Panc1 (cell line): ENCODE measurements around the gene GRIN2C. TPM values are rescaled to one million over a fixed set of nuclear protein-coding genes. Genes with fewer than 3 reads are reported as not detected.

ENCODE experiments used
- ATAC-seq: fragments of 200-7000 bp; cut with Tn5 transposase; 2 replicates; pipeline ENCODE4 v1.9.1; 2020; ENCODE audit warnings: mild to moderate bottlenecking, moderate library complexity
- BruUV-seq: library from RNA; stranded (reverse); fragments of 400-500 nt; replicated peaks from 2 replicates; lab custom pipeline; 2021; lab: Mats Ljungman, UMichigan
- CTCF ChIA-PET: fragments of 300-600 bp; sonication (Branson Sonifier 250); formaldehyde crosslinking; loops from one replicate; lab custom pipeline; 2022; ENCODE audit warnings: antibody characterized with exemption; lab: Charles Lee
- POLR2A ChIA-PET: fragments of 300-600 bp; sonication (Branson Sonifier 250); formaldehyde crosslinking; loops from one replicate; lab custom pipeline; 2022; ENCODE audit warnings: antibody characterized with exemption; lab: Charles Lee
- DNase-seq: peaks from one replicate; pipeline ENCODE4 v3.0.0-alpha.2; 2010; ENCODE audit warnings: low read depth, low spot score
- H3K27ac ChIP-seq: 2 replicates; pipeline ENCODE4 v1.5.1; 2011; ENCODE audit warnings: mild to moderate bottlenecking, low read length, inconsistent platforms
- H3K27me3 ChIP-seq: fragments of 200-500 bp; sonication (Bioruptor generic); 2 replicates; pipeline ENCODE4 v1.6.0; 2014; ENCODE audit warnings: low read length, inconsistent platforms; ENCODE audit not compliant: control insufficient read depth, insufficient read depth
- H3K36me3 ChIP-seq: fragments of 200-500 bp; sonication (Bioruptor generic); 2 replicates; pipeline ENCODE4 v1.5.1; 2014; ENCODE audit warnings: inconsistent platforms, mild to moderate bottlenecking, low read length, moderate library complexity; ENCODE audit not compliant: control insufficient read depth, insufficient read depth
- H3K4me1 ChIP-seq: 2 replicates; pipeline ENCODE4 v1.5.1; 2011; ENCODE audit warnings: inconsistent platforms, mild to moderate bottlenecking, low read length, moderate library complexity; ENCODE audit not compliant: control insufficient read depth, insufficient read depth
- H3K4me3 ChIP-seq, 2 experiments: 2 replicates each; pipeline ENCODE4 v1.5.1; 2011 to 2012; ENCODE audit warnings: low read depth in 2 of 2, low read length in 2 of 2, mild to moderate bottlenecking in 2 of 2, inconsistent platforms in 1 of 2, moderate library complexity in 1 of 2
- H3K9me3 ChIP-seq: fragments of 200-500 bp; sonication (Bioruptor generic); 2 replicates; pipeline ENCODE4 v1.5.1; 2014; ENCODE audit warnings: low read depth, mild to moderate bottlenecking, inconsistent platforms, low read length, moderate library complexity; ENCODE audit not compliant: control insufficient read depth, insufficient read depth
- POLR2AphosphoS5 ChIP-seq: IDR thresholded peaks from 2 replicates; pipeline ENCODE4 v1.6.1; 2012; ENCODE audit warnings: mild to moderate bottlenecking, low read depth, low read length, moderate library complexity
- SIN3A ChIP-seq: IDR thresholded peaks from 2 replicates; pipeline ENCODE4 v1.6.1; 2012; ENCODE audit warnings: low read depth, mild to moderate bottlenecking, low read length, moderate library complexity, borderline replicate concordance; ENCODE audit not compliant: insufficient read depth
- TCF7L2 ChIP-seq: IDR thresholded peaks from 2 replicates; pipeline ENCODE4 v1.6.1; 2011; ENCODE audit warnings: mild to moderate bottlenecking, low read depth, low read length, inconsistent platforms
- in situ Hi-C: cut with HindIII; loops from 2 replicates; pipeline ENCODE4 v1.10.0; 2016; ENCODE audit warnings: low sequenced_read_pairs, low pct_unique_long_range_greater_than_20kb
- intact Hi-C: fragments of 100-400 bp; cut with micrococcal nuclease; formaldehyde crosslinking; loops from one replicate; pipeline ENCODE4 v1.10.0; 2022; ENCODE audit not compliant: unreplicated experiment
- total RNA-seq: library from RNA; stranded (reverse); gene quantifications from one replicate; pipeline ENCODE4 v1.2.1, GENCODE V29; 2021; ENCODE audit not compliant: unreplicated experiment
- TF ChIP-seq, protein P1 (sequence below): fragments of 450-650 bp; IDR thresholded peaks from 2 replicates; pipeline ENCODE4 v1.5.1; 2017; ENCODE audit warnings: mild to moderate bottlenecking
- TF ChIP-seq, protein P2 (sequence below), 2 experiments: IDR thresholded peaks; 2 replicates each; pipeline ENCODE4 v1.6.1; 2011 to 2012; ENCODE audit warnings: low read depth in 2 of 2, control low read depth in 1 of 2, low read length in 1 of 2, mild to moderate bottlenecking in 1 of 2, moderate library complexity in 1 of 2; ENCODE audit not compliant: insufficient read depth in 1 of 2

The GRIN2C gene
- total RNA-seq, 1 experiment from 2014 or later: 0.10 TPM

DNA sequence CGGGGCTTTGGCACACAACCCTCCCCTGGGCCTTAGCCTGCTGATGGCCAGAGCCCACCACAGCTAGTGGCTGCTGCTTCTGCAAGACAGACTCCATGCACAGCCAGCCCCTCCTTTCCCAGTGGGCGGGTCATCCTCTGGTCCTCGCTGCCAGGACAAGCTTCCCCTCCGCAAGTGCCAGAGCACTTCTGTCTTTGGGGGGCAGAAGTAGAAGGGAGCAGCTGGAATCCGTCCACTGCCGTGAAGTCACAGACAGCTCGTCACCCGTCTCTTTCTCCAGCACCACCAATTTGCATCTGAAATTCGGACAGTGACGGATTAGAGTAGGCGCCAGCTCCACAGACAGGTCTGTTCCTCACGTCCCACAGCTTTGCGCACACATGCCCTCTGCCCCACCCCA is 52.2 kb downstream of the GRIN2C start:
- no peaks in the 10 kb centered on the region; the same call in 1 of the 2 replicates for H3K4me1 ChIP-seq
- no peaks in the 10 kb centered on the region for H3K27me3 ChIP-seq
- ATAC-seq: no peak
- ChIA-PET POLR2A (no interaction called here), CTCF (no interaction called here)
- BruUV-seq: no TSS peak
- H3K9me3 ChIP-seq: no peaks in the 10 kb centered on the region
- no peak overlapping the region for H3K4me3 ChIP-seq
- intact Hi-C loops: no loop called here
- TF ChIP-seq, protein P1, sequence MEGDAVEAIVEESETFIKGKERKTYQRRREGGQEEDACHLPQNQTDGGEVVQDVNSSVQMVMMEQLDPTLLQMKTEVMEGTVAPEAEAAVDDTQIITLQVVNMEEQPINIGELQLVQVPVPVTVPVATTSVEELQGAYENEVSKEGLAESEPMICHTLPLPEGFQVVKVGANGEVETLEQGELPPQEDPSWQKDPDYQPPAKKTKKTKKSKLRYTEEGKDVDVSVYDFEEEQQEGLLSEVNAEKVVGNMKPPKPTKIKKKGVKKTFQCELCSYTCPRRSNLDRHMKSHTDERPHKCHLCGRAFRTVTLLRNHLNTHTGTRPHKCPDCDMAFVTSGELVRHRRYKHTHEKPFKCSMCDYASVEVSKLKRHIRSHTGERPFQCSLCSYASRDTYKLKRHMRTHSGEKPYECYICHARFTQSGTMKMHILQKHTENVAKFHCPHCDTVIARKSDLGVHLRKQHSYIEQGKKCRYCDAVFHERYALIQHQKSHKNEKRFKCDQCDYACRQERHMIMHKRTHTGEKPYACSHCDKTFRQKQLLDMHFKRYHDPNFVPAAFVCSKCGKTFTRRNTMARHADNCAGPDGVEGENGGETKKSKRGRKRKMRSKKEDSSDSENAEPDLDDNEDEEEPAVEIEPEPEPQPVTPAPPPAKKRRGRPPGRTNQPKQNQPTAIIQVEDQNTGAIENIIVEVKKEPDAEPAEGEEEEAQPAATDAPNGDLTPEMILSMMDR: no peak
- no peak for TF ChIP-seq SIN3A
- TF ChIP-seq, protein P2, sequence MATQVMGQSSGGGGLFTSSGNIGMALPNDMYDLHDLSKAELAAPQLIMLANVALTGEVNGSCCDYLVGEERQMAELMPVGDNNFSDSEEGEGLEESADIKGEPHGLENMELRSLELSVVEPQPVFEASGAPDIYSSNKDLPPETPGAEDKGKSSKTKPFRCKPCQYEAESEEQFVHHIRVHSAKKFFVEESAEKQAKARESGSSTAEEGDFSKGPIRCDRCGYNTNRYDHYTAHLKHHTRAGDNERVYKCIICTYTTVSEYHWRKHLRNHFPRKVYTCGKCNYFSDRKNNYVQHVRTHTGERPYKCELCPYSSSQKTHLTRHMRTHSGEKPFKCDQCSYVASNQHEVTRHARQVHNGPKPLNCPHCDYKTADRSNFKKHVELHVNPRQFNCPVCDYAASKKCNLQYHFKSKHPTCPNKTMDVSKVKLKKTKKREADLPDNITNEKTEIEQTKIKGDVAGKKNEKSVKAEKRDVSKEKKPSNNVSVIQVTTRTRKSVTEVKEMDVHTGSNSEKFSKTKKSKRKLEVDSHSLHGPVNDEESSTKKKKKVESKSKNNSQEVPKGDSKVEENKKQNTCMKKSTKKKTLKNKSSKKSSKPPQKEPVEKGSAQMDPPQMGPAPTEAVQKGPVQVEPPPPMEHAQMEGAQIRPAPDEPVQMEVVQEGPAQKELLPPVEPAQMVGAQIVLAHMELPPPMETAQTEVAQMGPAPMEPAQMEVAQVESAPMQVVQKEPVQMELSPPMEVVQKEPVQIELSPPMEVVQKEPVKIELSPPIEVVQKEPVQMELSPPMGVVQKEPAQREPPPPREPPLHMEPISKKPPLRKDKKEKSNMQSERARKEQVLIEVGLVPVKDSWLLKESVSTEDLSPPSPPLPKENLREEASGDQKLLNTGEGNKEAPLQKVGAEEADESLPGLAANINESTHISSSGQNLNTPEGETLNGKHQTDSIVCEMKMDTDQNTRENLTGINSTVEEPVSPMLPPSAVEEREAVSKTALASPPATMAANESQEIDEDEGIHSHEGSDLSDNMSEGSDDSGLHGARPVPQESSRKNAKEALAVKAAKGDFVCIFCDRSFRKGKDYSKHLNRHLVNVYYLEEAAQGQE (IDR thresholded peaks at IDR 0.05; ENCODE audit: insufficient read depth in 1 of 2, low read depth in 2 of 2, low read length in 1 of 2): no peak
- in situ Hi-C loops: no loop called here
- no peak for DNase-seq
- H3K27ac ChIP-seq: no peak overlapping the region
- no peaks in the 10 kb centered on the region for H3K36me3 ChIP-seq

DNA sequence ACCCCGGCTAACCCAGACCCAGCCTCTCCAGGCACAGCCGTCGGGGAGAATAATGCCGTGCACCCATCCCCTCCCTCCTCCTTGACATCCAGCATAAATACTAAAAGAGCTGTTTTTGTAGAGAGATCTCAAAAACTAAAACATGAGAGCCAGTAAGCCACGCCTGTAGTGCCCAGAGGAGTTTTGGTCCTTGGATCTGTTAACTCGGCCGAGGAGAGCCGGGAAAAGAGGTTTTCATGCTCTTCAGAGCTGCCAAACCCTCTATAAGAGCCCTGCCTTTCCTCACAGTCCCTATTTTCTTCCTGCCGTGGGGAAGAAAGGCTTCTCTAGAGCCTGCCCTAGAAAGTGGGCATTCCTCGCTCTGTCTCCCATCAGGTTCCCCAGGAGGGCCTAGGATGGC is 53.4 kb downstream of the GRIN2C start:
- POLR2A ChIA-PET: no interaction called here
- H3K9me3 ChIP-seq: no peaks in the 10 kb centered on the region
- no peak overlapping the region for H3K4me3 ChIP-seq
- in situ Hi-C loops: no loop called here
- no peaks in the 10 kb centered on the region; the same call in 1 of the 2 replicates for H3K4me1 ChIP-seq
- no peaks in the 10 kb centered on the region for H3K36me3 ChIP-seq
- DNase-seq: no peak
- TF ChIP-seq SIN3A (no peak), TCF7L2 (no peak), POLR2AphosphoS5 (no peak)
- TF ChIP-seq, protein P2 (IDR thresholded peaks at IDR 0.05; ENCODE audit: insufficient read depth in 1 of 2, low read depth in 2 of 2, low read length in 1 of 2): no peak
- TF ChIP-seq, protein P1: no peak
- CTCF ChIA-PET: no interaction called here
- intact Hi-C loops: no loop called here
- no peak for ATAC-seq
- no peaks in the 10 kb centered on the region for H3K27me3 ChIP-seq
- BruUV-seq: no TSS peak
- no peak overlapping the region for H3K27ac ChIP-seq
